ENCODE results near the gene FUT3.

FUT3 gene

GRCh38 chr19:5895409-5895808 lies 44.2 kb upstream of the FUT3 start:
- TF ChIP-seq CTCF (IDR thresholded peaks at IDR 0.05; ENCODE audit: low read depth, low read length) = no peak
- DNase-seq (ENCODE audit: low read depth in 2 of 2) = no peak
- no peak overlapping the region for H3K4me3 ChIP-seq (replicated peaks in 1 of 2; ENCODE audit: low read depth in 2 of 2, low read length in 2 of 2)

GRCh38 chr19:5894704-5895349 lies 43.6 kb upstream of the FUT3 start:
- no peak for DNase-seq (ENCODE audit: low read depth in 2 of 2)
- no peak for TF ChIP-seq CTCF (IDR thresholded peaks at IDR 0.05; ENCODE audit: low read depth, low read length)
- no peak overlapping the region for H3K4me3 ChIP-seq (replicated peaks in 1 of 2; ENCODE audit: low read depth in 2 of 2, low read length in 2 of 2)

- DNase-seq (ENCODE audit: low read depth in 2 of 2) = no peak
- TF ChIP-seq CTCF (IDR thresholded peaks at IDR 0.05; ENCODE audit: low read depth, low read length) = no peak
- no peak overlapping the region for H3K4me3 ChIP-seq (replicated peaks in 1 of 2; ENCODE audit: low read depth in 2 of 2, low read length in 2 of 2)
Measured at GRCh38 chr19:5893907-5894703, 42.9 kb upstream of the FUT3 start.

GRCh38 chr19:5893296-5893903 lies 42.2 kb upstream of the FUT3 start:
- no peak for DNase-seq (ENCODE audit: low read depth in 2 of 2)
- TF ChIP-seq CTCF (IDR thresholded peaks at IDR 0.05; ENCODE audit: low read depth, low read length) = no peak
- H3K4me3 ChIP-seq (replicated peaks in 1 of 2; ENCODE audit: low read depth in 2 of 2, low read length in 2 of 2) = no peak overlapping the region

- no peak overlapping the region for H3K4me3 ChIP-seq (replicated peaks in 1 of 2; ENCODE audit: low read depth in 2 of 2, low read length in 2 of 2)
- DNase-seq (ENCODE audit: low read depth in 2 of 2) = no peak
Measured at GRCh38 chr19:5892772-5893275, 41.6 kb upstream of the FUT3 start.

More at GRCh38 chr19:5892772-5893275, 41.6 kb upstream of the FUT3 start:
- TF ChIP-seq CTCF (IDR thresholded peaks at IDR 0.05; ENCODE audit: low read depth, low read length) = no peak
